ENCODE data around the gene UBE3B.

GRCh38 chr12:109439181-109439580 is 38.3 kb upstream of the UBE3B start:
- TF ChIP-seq CTCF (IDR thresholded peaks at IDR 0.05) (no peak), POLR2A (IDR thresholded peaks at IDR 0.05) (no peak), EP300 (IDR thresholded peaks at IDR 0.05) (no peak)
